Measurements from ENCODE around the gene GABRR3.
A peak's percentile ranks its signal among the peaks of the same experiment; 100 is the strongest.

GABRR3 gene

DNA sequence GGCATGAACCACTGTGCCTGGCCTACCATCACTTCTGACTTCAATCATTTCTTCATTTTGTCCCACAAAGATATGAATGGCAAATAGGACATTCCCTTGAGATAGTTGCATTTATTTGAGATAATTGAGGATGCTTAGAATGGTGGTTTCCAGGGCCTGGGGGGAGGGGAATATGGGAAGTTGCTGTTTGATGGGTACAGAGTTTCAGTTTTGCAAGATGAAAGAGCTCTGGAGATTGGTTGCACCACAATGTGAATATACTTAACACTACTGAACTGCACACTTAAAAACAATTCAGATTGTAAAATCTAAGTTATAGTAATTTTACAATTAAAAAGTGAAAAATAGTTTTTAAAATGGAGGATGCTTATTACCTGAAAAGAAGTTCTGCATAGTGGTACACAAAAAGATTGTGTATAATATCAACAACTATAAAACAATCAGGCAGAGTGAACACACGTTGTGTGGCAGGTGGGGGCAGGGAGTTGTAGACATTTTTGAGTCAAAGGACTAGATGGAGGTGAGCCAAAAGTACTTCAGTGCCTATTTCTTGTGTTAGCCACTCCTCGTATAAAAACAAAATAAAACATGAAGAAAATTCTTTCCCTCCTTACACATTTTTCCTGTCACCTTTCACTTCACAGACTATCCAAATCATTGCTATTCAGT is 44.4 kb downstream of the GABRR3 start:
- H3K9me3 ChIP-seq (ENCODE audit: control insufficient read depth, insufficient read depth, low read depth, low read length) = no peaks in the 10 kb centered on the region
- no peak overlapping the region for H3K27ac ChIP-seq (ENCODE audit: extremely low read depth, low read depth, low read length)
- H3K36me3 ChIP-seq (ENCODE audit: control insufficient read depth in 2 of 2, insufficient read depth in 1 of 2, low read length in 2 of 2) = no peaks in the 10 kb centered on the region
- ChIA-PET CTCF (no interaction called here), POLR2A (no interaction called here)
- no peaks in the 10 kb centered on the region for H3K4me1 ChIP-seq (ENCODE audit: control insufficient read depth, insufficient read depth, low read length)
- TF ChIP-seq ZNF335 (tag by site-specific recombination; conservative IDR thresholded peaks at IDR 0.05) (0 out of 2 replicates have a peak, but pooled peaks have one; percentile 14), ZSCAN23 (tag by site-specific recombination; IDR thresholded peaks at IDR 0.05) (no peak), ZNF274 (IDR thresholded peaks at IDR 0.05; ENCODE audit: low read length) (no peak), ZNF274 (tag by site-specific recombination; IDR thresholded peaks at IDR 0.05; ENCODE audit: borderline replicate concordance) (no peak), ZNF19 (tag by site-specific recombination; IDR thresholded peaks at IDR 0.05; ENCODE audit: low read depth) (no peak)
- TF ChIP-seq, protein P1, sequence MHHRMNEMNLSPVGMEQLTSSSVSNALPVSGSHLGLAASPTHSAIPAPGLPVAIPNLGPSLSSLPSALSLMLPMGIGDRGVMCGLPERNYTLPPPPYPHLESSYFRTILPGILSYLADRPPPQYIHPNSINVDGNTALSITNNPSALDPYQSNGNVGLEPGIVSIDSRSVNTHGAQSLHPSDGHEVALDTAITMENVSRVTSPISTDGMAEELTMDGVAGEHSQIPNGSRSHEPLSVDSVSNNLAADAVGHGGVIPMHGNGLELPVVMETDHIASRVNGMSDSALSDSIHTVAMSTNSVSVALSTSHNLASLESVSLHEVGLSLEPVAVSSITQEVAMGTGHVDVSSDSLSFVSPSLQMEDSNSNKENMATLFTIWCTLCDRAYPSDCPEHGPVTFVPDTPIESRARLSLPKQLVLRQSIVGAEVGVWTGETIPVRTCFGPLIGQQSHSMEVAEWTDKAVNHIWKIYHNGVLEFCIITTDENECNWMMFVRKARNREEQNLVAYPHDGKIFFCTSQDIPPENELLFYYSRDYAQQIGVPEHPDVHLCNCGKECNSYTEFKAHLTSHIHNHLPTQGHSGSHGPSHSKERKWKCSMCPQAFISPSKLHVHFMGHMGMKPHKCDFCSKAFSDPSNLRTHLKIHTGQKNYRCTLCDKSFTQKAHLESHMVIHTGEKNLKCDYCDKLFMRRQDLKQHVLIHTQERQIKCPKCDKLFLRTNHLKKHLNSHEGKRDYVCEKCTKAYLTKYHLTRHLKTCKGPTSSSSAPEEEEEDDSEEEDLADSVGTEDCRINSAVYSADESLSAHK (tag by site-specific recombination; IDR thresholded peaks at IDR 0.05) = 0 out of 2 replicates have a peak, but pooled peaks have one; percentile 20
- no peak overlapping the region for H3K4me3 ChIP-seq (ENCODE audit: low read depth, low read length)

DNA sequence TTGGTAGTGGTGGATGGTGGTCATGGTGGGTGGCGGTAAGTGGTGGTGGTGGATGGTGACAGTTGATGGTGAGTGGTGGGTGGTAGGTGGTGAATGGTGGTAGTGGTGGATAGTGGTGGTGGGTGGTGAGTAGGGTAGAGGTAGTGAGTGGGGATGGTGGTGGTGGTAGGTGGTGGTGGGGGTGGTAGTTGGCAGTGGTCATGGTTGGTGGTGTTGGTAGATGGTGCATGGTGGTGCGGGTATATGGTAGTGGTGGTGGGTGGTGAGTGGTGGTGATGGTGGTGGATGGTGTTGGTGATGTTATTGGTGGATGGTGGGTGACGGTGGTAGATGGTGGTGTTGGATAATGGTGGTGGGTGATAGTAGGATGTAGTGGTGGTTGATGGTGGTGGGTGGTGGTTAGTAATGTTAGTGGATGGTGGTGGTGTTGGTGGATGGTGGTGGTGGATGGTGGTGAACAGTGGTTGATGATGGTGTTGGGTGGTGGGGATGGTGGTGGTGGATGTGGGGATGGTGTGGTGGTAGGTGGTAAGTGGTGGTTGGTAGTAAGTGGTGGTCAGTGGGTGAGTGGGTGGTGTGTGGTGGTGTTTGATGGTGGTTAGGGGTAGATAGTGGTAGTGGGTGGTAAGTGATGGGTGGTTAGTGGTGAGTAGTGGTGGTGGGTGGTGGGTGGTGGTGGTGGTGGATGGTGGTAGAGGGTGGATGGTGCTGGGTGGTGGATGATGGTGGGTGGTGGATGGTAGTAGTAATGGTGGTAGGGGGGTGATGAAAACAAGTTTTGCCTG is 46.1 kb downstream of the GABRR3 start:
- ChIA-PET CTCF (no interaction called here), POLR2A (no interaction called here)
- Histone ChIP-seq H3K4me3 (ENCODE audit: low read depth, low read length) (no peak overlapping the region), H3K9me3 (ENCODE audit: control insufficient read depth, insufficient read depth, low read depth, low read length) (no peaks in the 10 kb centered on the region), H3K4me1 (ENCODE audit: control insufficient read depth, insufficient read depth, low read length) (no peaks in the 10 kb centered on the region), H3K36me3 (ENCODE audit: control insufficient read depth in 2 of 2, insufficient read depth in 1 of 2, low read length in 2 of 2) (no peaks in the 10 kb centered on the region), H3K27ac (ENCODE audit: extremely low read depth, low read depth, low read length) (no peak overlapping the region)
- TF ChIP-seq EGR2 (tag by site-specific recombination; IDR thresholded peaks at IDR 0.05; ENCODE audit: low read depth) = peak; percentile 84
- TF ChIP-seq, protein P2, sequence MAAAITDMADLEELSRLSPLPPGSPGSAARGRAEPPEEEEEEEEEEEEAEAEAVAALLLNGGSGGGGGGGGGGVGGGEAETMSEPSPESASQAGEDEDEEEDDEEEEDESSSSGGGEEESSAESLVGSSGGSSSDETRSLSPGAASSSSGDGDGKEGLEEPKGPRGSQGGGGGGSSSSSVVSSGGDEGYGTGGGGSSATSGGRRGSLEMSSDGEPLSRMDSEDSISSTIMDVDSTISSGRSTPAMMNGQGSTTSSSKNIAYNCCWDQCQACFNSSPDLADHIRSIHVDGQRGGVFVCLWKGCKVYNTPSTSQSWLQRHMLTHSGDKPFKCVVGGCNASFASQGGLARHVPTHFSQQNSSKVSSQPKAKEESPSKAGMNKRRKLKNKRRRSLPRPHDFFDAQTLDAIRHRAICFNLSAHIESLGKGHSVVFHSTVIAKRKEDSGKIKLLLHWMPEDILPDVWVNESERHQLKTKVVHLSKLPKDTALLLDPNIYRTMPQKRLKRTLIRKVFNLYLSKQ (tag by site-specific recombination; IDR thresholded peaks at IDR 0.05; ENCODE audit: borderline replicate concordance) = no peak
- peak; percentile 58 for TF ChIP-seq ZFHX2 (tag by site-specific recombination; conservative IDR thresholded peaks at IDR 0.05)

DNA sequence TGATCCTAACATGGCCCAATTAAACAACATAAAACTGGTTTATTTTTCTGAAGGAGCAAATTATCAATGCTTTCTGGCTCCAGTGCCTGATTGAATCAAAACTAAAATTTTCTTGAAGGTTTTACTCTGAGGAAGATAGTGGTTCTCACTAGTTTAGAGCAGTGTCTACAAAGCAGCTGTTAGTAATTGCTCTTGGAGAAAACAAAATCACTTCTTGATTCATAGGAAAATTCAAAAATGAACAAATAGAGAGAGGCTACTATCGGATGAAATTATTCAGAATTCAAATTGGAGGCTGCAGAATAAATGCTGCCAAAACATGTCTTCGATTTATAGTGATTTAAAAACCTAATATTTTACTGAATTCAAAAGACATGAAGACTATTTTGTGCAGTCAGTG is 47.8 kb downstream of the GABRR3 start:
- H3K36me3 ChIP-seq (ENCODE audit: control insufficient read depth in 2 of 2, insufficient read depth in 1 of 2, low read length in 2 of 2) = no peaks in the 10 kb centered on the region
- TF ChIP-seq, protein P3, sequence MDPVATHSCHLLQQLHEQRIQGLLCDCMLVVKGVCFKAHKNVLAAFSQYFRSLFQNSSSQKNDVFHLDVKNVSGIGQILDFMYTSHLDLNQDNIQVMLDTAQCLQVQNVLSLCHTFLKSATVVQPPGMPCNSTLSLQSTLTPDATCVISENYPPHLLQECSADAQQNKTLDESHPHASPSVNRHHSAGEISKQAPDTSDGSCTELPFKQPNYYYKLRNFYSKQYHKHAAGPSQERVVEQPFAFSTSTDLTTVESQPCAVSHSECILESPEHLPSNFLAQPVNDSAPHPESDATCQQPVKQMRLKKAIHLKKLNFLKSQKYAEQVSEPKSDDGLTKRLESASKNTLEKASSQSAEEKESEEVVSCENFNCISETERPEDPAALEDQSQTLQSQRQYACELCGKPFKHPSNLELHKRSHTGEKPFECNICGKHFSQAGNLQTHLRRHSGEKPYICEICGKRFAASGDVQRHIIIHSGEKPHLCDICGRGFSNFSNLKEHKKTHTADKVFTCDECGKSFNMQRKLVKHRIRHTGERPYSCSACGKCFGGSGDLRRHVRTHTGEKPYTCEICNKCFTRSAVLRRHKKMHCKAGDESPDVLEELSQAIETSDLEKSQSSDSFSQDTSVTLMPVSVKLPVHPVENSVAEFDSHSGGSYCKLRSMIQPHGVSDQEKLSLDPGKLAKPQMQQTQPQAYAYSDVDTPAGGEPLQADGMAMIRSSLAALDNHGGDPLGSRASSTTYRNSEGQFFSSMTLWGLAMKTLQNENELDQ (tag by site-specific recombination; IDR thresholded peaks at IDR 0.05; ENCODE audit: low read depth) = no peak
- TF ChIP-seq, protein P4, sequence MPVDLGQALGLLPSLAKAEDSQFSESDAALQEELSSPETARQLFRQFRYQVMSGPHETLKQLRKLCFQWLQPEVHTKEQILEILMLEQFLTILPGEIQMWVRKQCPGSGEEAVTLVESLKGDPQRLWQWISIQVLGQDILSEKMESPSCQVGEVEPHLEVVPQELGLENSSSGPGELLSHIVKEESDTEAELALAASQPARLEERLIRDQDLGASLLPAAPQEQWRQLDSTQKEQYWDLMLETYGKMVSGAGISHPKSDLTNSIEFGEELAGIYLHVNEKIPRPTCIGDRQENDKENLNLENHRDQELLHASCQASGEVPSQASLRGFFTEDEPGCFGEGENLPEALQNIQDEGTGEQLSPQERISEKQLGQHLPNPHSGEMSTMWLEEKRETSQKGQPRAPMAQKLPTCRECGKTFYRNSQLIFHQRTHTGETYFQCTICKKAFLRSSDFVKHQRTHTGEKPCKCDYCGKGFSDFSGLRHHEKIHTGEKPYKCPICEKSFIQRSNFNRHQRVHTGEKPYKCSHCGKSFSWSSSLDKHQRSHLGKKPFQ (tag by site-specific recombination; IDR thresholded peaks at IDR 0.05) = no peak
- TF ChIP-seq ZNF214 (tag by site-specific recombination; IDR thresholded peaks at IDR 0.05; ENCODE audit: borderline replicate concordance) (no peak), ZNF701 (tag by site-specific recombination; IDR thresholded peaks at IDR 0.05) (no peak), ZNF114 (tag by site-specific recombination; IDR thresholded peaks at IDR 0.05) (no peak), BCL11B (tag by site-specific recombination; IDR thresholded peaks at IDR 0.05; ENCODE audit: low read depth) (no peak), ZNF600 (tag by site-specific recombination; IDR thresholded peaks at IDR 0.05) (no peak)
- TF ChIP-seq, protein P5, sequence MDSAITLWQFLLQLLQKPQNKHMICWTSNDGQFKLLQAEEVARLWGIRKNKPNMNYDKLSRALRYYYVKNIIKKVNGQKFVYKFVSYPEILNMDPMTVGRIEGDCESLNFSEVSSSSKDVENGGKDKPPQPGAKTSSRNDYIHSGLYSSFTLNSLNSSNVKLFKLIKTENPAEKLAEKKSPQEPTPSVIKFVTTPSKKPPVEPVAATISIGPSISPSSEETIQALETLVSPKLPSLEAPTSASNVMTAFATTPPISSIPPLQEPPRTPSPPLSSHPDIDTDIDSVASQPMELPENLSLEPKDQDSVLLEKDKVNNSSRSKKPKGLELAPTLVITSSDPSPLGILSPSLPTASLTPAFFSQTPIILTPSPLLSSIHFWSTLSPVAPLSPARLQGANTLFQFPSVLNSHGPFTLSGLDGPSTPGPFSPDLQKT (IDR thresholded peaks at IDR 0.05; ENCODE audit: borderline replicate concordance, low read depth, low read length) = no peak
- no peaks in the 10 kb centered on the region for H3K4me1 ChIP-seq (ENCODE audit: control insufficient read depth, insufficient read depth, low read length)
- H3K9me3 ChIP-seq (ENCODE audit: control insufficient read depth, insufficient read depth, low read depth, low read length) = no peaks in the 10 kb centered on the region
- no peak overlapping the region for H3K4me3 ChIP-seq (ENCODE audit: low read depth, low read length)
- no peak overlapping the region for H3K27ac ChIP-seq (ENCODE audit: extremely low read depth, low read depth, low read length)
- CTCF ChIA-PET = no interaction called here
- POLR2A ChIA-PET = no interaction called here

All from HEK293 (cell line).